CD4-positive, alpha-beta T cell treated with Interleukin-2 at 100 ng/mL for 4 hours (primary cell): ENCODE data around the gene HEATR1.

Source experiments
- DNase-seq: peaks from one replicate; pipeline ENCODE4 v3.0.0-alpha.2; 2020; ENCODE audit warnings: low spot score

The HEATR1 gene

GRCh38 chr1:236541710-236542109, 62.6 kb downstream of the HEATR1 start:
- DNase-seq = no peak

GRCh38 chr1:236540813-236541465, 63.4 kb downstream of the HEATR1 start:
- no peak for DNase-seq

- DNase-seq = no peak
These were observed 67.8 kb downstream of the HEATR1 start for GRCh38 chr1:236536540-236536939.

- no peak for DNase-seq
These were observed 68.6 kb downstream of the HEATR1 start for GRCh38 chr1:236535662-236536161.

GRCh38 chr1:236535190-236535589, 69.1 kb downstream of the HEATR1 start:
- no peak for DNase-seq

DNA sequence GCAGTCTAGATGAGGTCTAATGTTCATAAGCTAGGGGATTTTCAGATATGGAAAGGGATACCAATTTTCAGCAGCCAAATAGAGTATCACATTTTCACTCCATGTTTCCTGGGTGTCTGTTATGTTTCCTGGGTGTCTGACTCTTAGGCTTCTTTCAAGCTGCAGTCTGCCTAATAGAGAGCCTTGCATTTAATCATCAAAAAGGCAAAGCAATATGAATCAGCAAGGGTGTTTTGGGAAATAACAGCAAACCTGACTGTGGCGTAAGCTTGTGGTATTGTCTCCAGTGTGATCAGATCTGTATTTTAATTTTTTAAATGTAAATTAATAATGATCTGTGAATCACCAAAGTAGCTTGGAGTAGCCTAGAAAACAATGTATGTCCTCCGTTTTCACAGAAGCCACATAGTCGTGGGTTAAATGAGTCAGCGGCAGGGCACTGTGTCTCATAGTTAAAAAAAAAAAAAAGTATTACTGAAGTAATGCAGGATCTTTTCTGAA, 70.1 kb downstream of the HEATR1 start:
- DNase-seq = peak; percentile 72

- DNase-seq = no peak
These were observed 71.5 kb downstream of the HEATR1 start for GRCh38 chr1:236532850-236533249.

- DNase-seq = no peak
These were observed 73.4 kb downstream of the HEATR1 start for GRCh38 chr1:236530959-236531358.

- DNase-seq = no peak
These were observed 74.0 kb downstream of the HEATR1 start for GRCh38 chr1:236530286-236530685.

- DNase-seq = no peak
These were observed 78.2 kb downstream of the HEATR1 start for GRCh38 chr1:236526079-236526478.

DNA sequence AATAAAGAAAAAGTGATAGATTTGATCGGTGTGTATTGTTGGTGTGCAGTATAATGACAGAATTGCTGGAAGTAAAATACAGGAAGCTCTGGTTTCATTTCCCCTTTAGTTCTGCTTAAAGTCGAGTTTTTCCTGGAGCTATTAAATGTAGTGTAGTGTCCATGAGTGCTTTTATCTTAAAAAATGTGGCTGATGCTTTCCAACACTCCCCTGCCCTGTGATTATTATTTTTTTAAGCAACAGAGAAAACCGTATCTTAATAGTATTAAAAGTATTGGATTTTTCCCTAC, 79.5 kb downstream of the HEATR1 start:
- no peak for DNase-seq

- DNase-seq = peak; percentile 73
These were observed 80.0 kb downstream of the HEATR1 start for GRCh38 chr1:236524142-236524894.

GRCh38 chr1:236523704-236524141, 80.6 kb downstream of the HEATR1 start, which contains the start of gene LGALS8:
LGALS8 (plus strand) TSS chr1:236523982; CDS start chr1:236526071, 2,089 bp downstream.
- peak; percentile 86 for DNase-seq

DNA sequence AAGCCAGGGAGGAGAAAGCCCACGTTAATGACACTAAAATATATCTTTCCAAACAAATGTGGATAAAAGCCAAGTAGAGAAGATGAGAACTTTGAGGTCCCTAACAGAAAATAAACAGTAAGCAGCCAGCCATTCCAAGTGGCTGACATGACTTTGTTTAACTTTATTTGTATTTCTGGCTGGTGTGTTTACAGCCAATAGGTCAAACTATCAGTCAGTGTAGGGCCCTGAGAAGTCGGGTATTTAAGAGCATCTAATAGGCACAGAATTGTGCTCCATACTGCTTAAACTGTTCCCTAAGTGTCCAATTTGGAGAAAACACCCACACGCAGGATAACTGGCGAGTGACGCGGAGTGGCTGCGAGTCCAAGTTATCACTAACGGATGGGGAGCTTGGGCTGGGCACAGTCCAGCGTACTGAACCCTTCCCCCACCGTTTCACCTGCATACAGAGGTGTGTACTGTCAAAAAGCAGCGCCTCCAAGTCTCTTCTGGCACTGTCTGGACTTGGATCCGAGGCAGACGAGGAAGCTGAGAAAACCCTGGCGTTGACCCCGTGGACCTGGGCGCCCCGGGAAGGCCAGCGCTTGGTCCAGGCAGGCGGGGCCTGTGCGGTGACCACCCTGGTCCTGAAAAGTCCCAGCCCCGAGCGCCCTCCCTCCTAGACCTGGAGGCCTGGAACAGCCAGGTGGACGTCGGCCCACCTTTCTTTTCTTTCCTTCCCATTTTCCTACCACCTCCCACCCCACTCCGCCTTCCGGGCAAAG, 81.2 kb downstream of the HEATR1 start:
- DNase-seq = no peak

- no peak for DNase-seq
These were observed 83.8 kb downstream of the HEATR1 start for GRCh38 chr1:236520445-236521005.

DNA sequence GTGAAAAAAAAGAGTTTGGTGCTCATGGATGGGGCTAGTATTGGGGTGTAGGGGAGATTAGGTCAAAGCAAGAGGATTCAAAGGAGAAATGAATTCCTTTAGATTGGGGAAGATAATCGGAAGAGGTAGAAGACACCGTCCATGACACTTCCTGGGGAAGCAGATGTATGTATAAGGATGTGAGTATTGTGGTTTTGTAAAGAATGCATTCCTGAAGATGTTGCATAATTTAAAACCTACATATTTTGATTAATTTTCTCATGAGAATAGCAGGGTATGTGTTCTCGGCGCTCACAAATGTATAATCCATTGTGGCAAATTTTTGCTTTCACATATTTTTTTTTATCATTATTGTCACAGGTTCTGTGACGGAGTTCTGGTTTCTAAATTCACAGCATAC, 86.0 kb downstream of the HEATR1 start:
- no peak for DNase-seq

DNA sequence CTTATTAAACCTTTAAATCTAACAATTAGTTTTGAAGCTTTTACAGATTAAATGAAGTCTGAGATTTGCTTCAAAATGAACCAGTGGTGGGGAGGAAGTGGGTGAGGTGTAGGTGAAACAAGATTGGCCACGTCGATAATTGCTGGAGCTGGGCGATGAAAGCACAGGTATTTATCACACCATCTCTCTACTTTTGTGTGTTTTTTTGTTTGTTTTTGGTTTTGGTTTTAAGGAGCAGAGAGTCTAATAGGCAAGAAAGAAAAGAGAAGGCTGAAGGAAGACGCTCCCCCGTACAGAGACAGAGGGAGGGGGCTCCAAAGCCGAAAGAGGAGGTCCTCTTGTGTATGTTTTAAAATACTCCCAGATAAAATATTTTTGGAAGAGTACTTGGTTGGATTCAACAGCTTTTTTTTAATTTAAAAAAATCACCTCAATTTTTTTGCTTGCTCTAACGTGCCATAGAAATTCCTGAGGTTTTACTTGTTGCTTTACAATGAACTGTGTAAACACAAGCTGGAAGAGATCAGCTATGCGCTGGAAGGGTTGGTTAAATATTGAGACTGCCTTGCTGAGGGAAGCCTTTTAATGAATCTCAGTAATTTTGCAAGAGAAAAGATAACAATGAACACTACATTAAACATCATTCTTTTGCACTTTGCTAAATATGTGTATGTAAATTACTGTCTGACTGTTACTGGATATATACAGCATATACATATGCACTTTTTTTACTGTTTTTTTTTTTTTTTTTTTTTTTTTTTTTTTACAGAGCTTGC, 87.2 kb downstream of the HEATR1 start:
- DNase-seq = peak; percentile 61

- DNase-seq = no peak
These were observed 88.8 kb downstream of the HEATR1 start for GRCh38 chr1:236515443-236515958.

- no peak for DNase-seq
These were observed 89.4 kb downstream of the HEATR1 start for GRCh38 chr1:236514703-236515442.

- DNase-seq = no peak
These were observed 92.4 kb downstream of the HEATR1 start for GRCh38 chr1:236511735-236512418.
